GM12874 (cell line): ENCODE results near the gene DLG2.

Experiments used
- CTCF ChIP-seq: IDR thresholded peaks from 2 replicates; pipeline ENCODE4 v1.5.1; 2011; ENCODE audit warnings: low read depth, mild to moderate bottlenecking, control low read depth, low read length, moderate library complexity; ENCODE audit not compliant: insufficient read depth

DLG2 gene

GRCh38 chr11:84673753-84674152 lies 953.4 kb downstream of the DLG2 start:
- no peak for TF ChIP-seq CTCF

GRCh38 chr11:84671325-84671999 lies 955.7 kb downstream of the DLG2 start:
- TF ChIP-seq CTCF, result no peak

GRCh38 chr11:84663731-84664130 lies 963.4 kb downstream of the DLG2 start:
- no peak for TF ChIP-seq CTCF

GRCh38 chr11:84660257-84660977 lies 966.7 kb downstream of the DLG2 start:
- no peak for TF ChIP-seq CTCF

- no peak for TF ChIP-seq CTCF
Observed at GRCh38 chr11:84655712-84656111, 971.4 kb downstream of the DLG2 start.

GRCh38 chr11:84648471-84648870 lies 978.7 kb downstream of the DLG2 start:
- TF ChIP-seq CTCF, result no peak

- TF ChIP-seq CTCF, result no peak
Observed at GRCh38 chr11:84645988-84646694, 981.0 kb downstream of the DLG2 start.
